ENCODE data around the gene STK35. TPM values are rescaled to one million over a fixed set of nuclear protein-coding genes. Genes with fewer than 3 reads are reported as not detected.

The STK35 gene
- total and polyA plus RNA-seq, 9 donors: 5.1 to 20.2 (median 13.2) TPM

GRCh38 chr20:2156224-2156623 lies 54.6 kb downstream of the STK35 start:
- WGBS, 3 donors: 89 to 97% (median 91%) methylated on average over 4 of the region's 4 CpGs
- no peaks in the 10 kb centered on the region for H3K27me3 ChIP-seq
- no peak overlapping the region for H3K27ac ChIP-seq
- TF ChIP-seq EP300 (IDR thresholded peaks at IDR 0.05) (no peak), POLR2A (IDR thresholded peaks at IDR 0.05) (no peak)
- TF ChIP-seq, protein P1, sequence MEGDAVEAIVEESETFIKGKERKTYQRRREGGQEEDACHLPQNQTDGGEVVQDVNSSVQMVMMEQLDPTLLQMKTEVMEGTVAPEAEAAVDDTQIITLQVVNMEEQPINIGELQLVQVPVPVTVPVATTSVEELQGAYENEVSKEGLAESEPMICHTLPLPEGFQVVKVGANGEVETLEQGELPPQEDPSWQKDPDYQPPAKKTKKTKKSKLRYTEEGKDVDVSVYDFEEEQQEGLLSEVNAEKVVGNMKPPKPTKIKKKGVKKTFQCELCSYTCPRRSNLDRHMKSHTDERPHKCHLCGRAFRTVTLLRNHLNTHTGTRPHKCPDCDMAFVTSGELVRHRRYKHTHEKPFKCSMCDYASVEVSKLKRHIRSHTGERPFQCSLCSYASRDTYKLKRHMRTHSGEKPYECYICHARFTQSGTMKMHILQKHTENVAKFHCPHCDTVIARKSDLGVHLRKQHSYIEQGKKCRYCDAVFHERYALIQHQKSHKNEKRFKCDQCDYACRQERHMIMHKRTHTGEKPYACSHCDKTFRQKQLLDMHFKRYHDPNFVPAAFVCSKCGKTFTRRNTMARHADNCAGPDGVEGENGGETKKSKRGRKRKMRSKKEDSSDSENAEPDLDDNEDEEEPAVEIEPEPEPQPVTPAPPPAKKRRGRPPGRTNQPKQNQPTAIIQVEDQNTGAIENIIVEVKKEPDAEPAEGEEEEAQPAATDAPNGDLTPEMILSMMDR (IDR thresholded peaks at IDR 0.05): no peak
- H3K36me3 ChIP-seq: no peaks in the 10 kb centered on the region
- intact Hi-C loops (cut with DNase I): no loop called here
- H3K4me1 ChIP-seq (ENCODE audit: insufficient read depth): peaks cover 1% of the 10 kb centered on the region
- no peaks in the 10 kb centered on the region for H3K9me3 ChIP-seq
- DNase-seq: no peak
- no peak overlapping the region for H3K4me3 ChIP-seq

DNA sequence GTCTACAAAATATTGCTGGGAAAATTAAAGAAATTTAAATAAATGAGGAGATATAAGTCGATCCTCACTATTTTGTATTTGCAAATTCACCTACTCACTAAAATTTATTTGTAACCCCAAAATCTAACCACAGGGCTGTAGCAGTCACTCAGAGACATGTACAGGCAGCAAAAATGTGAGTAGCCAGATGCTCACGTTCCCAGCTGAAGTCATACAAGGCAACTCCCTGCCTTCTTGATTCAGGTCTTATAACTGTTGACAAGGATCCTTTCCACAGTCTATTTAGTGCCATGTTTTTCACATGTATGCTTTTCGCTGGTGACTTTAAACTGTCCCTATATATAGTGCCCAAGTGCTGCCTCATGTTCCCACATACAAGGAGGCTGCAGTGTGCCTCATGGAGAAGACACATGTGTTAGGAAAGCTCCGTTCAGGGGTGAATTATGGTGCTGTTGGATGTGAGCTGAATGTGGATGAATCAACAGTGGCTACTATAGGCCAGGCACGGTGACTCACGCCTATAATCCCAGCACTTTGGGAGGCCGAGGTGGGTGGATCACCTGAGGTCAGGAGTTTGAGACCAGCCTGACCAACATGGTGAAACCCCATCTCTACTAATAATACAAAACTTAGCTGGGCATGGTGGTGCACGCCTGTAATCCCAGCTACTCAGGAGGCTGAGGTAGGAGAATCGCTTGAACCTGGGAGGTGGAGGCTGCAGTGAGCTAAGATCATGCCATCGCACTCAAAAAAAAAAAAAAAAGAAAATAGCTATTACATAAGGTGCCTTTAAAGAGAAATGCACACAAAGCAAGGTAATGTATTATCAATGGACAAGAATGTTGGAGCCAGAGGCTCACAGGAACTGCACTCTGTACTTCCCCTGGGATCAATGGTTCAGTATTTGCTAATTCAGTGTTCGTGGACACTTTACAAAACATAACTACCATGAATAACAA lies 55.3 kb downstream of the STK35 start:
- DNase-seq: no peak
- no peaks in the 10 kb centered on the region for H3K27me3 ChIP-seq
- intact Hi-C loops (cut with DNase I): no loop called here
- TF ChIP-seq, protein P1 (IDR thresholded peaks at IDR 0.05): no peak
- TF ChIP-seq EP300 (IDR thresholded peaks at IDR 0.05): no peak
- TF ChIP-seq POLR2A (IDR thresholded peaks at IDR 0.05): no peak
- no peaks in the 10 kb centered on the region for H3K9me3 ChIP-seq
- peaks cover 1% of the 10 kb centered on the region for H3K4me1 ChIP-seq (ENCODE audit: insufficient read depth)
- H3K36me3 ChIP-seq: no peaks in the 10 kb centered on the region
- 85 to 91% (median 89%) methylated on average over 11 of the region's 11 CpGs for WGBS, 3 donors
- no peak overlapping the region for H3K4me3 ChIP-seq
- H3K27ac ChIP-seq: no peak overlapping the region

- DNase-seq: no peak
- H3K27me3 ChIP-seq: no peaks in the 10 kb centered on the region
- TF ChIP-seq POLR2A (IDR thresholded peaks at IDR 0.05): no peak
- no peak for TF ChIP-seq EP300 (IDR thresholded peaks at IDR 0.05)
- no peak overlapping the region for H3K27ac ChIP-seq
- H3K9me3 ChIP-seq: no peaks in the 10 kb centered on the region
- 65 to 74% (median 71%) methylated on average over 12 of the region's 12 CpGs for WGBS, 3 donors
- H3K4me1 ChIP-seq (ENCODE audit: insufficient read depth): no peaks in the 10 kb centered on the region
- no peak overlapping the region for H3K4me3 ChIP-seq
- no peaks in the 10 kb centered on the region for H3K36me3 ChIP-seq
- intact Hi-C loops (cut with DNase I): loop anchor here in 3 of 4 donors (10.0 kb wide), 3 partner anchors 67 to 377 kb away; no protein-coding TSS in a partner anchor
Measured at GRCh38 chr20:2162125-2162822, 60.6 kb downstream of the STK35 start.

DNA sequence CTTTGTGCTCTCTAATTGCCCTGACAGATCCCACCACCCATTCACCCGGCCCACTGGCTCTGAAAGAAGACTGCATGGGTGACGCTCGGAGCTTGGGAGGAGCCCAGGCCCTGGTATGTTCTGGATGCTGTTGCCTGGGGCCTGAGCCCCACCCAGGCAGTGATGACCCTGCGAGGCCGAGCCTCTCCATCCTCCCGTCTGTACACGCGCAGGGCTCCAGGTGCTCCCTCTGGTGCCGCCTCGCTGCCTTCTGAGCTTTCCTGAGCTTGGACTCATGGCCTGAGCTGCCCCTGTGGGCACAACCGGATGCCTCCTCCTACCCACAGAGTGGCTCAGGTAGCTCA lies 61.2 kb downstream of the STK35 start:
- H3K4me1 ChIP-seq (ENCODE audit: insufficient read depth): no peaks in the 10 kb centered on the region
- H3K36me3 ChIP-seq: no peaks in the 10 kb centered on the region
- H3K4me3 ChIP-seq: no peak overlapping the region
- intact Hi-C loops (cut with DNase I): loop anchor here in 3 of 4 donors (10.0 kb wide), 3 partner anchors 68 to 378 kb away; no protein-coding TSS in a partner anchor
- H3K27me3 ChIP-seq: no peaks in the 10 kb centered on the region
- 81 to 87% (median 84%) methylated on average over 11 of the region's 11 CpGs for WGBS, 3 donors
- TF ChIP-seq POLR2A (IDR thresholded peaks at IDR 0.05): no peak
- H3K27ac ChIP-seq: no peak overlapping the region
- DNase-seq: no peak
- no peaks in the 10 kb centered on the region for H3K9me3 ChIP-seq

DNA sequence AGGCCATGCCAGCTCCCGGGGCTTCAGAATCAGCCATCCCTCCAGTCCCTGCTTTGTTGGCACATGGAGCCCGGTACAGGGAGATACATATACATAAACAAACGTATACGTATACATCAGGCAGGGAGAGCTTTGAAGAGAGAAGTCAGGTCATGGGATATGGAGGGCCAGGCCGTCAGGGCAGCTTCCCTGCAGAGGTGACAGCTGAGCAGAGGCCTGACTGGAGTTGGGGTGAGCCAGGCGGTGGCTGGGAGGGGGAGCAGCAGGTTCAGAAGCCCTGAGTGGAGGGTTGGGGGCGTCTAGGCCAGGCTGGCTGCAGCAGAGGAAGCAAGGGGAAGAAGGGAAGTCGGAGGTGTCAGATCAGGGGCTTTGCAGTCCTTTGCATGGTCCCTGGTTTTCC lies 61.7 kb downstream of the STK35 start:
- no peaks in the 10 kb centered on the region for H3K9me3 ChIP-seq
- intact Hi-C loops (cut with DNase I): loop anchor here in 3 of 4 donors (10.0 kb wide), 3 partner anchors 69 to 379 kb away; no protein-coding TSS in a partner anchor
- no peak overlapping the region for H3K4me3 ChIP-seq
- no peak overlapping the region for H3K27ac ChIP-seq
- H3K27me3 ChIP-seq: no peaks in the 10 kb centered on the region
- no peaks in the 10 kb centered on the region for H3K36me3 ChIP-seq
- 72 to 83% (median 72%) methylated on average over 8 of the region's 8 CpGs for WGBS, 3 donors
- TF ChIP-seq, protein P1 (IDR thresholded peaks at IDR 0.05): no peak
- TF ChIP-seq POLR2A (IDR thresholded peaks at IDR 0.05) (no peak), EP300 (IDR thresholded peaks at IDR 0.05) (no peak)
- DNase-seq: no peak
- no peaks in the 10 kb centered on the region for H3K4me1 ChIP-seq (ENCODE audit: insufficient read depth)

Data from ovary (tissue), 9 donors.